Thoracic aorta (tissue), 2 donors: ENCODE results near the gene IL1RN. TPM values are rescaled to one million over a fixed set of nuclear protein-coding genes. Genes with fewer than 3 reads are reported as not detected.

Experiments used
- ATAC-seq: fragments of 150-250 bp; one replicate; pipeline ENCODE4 v1.8.0; 2017; ENCODE audit warnings: low read depth; ENCODE audit not compliant: insufficient number of reproducible peaks, low FRiP score
- DNase-seq: peaks from one replicate; pipeline ENCODE4 v3.0.0-alpha.2; 2020; ENCODE audit warnings: low spot score
- H3K27ac ChIP-seq, 2 donors: fragments of 200-600 bp; sonication (generic); 1 replicate in 1 of 2; 2 replicates in 1 of 2; pipeline ENCODE4 v1.5.1; 2016; ENCODE audit warnings: mild to moderate bottlenecking in 2 of 2, moderate library complexity in 2 of 2
- H3K27me3 ChIP-seq: fragments of 200-600 bp; sonication (generic); replicated peaks from 2 replicates; pipeline ENCODE4 v1.6.0; 2016; ENCODE audit warnings: mild to moderate bottlenecking; ENCODE audit not compliant: insufficient read depth
- H3K36me3 ChIP-seq: fragments of 200-600 bp; sonication (generic); one replicate; pipeline ENCODE4 v1.5.1; 2016
- H3K4me1 ChIP-seq, 2 donors: fragments of 200-600 bp; sonication (generic); 1 replicate in 1 of 2; 2 replicates in 1 of 2; pipeline versions ENCODE4 v1.5.1 to v1.6.0; 2016; ENCODE audit warnings: low read depth in 2 of 2, mild to moderate bottlenecking in 1 of 2; ENCODE audit not compliant: control insufficient read depth in 1 of 2
- H3K4me3 ChIP-seq: fragments of 200-600 bp; sonication (generic); 2 replicates; pipeline ENCODE4 v1.5.1; 2016; ENCODE audit warnings: mild to moderate bottlenecking
- H3K9me3 ChIP-seq: fragments of 200-600 bp; sonication (generic); 2 replicates; pipeline ENCODE4 v1.5.1; 2016
- CTCF ChIP-seq: fragments of 200-600 bp; sonication (generic); IDR thresholded peaks from one replicate; pipeline ENCODE4 v1.5.1; 2019; ENCODE audit warnings: antibody characterized with exemption
- total RNA-seq, 2 donors: library from RNA; depleted of rRNA; stranded (reverse); fragments of >200 nt; gene quantifications; one replicate each; pipeline versions ENCODE4 v1.1.0 to v1.2.3, GENCODE V29; 2016

The IL1RN gene
- total RNA-seq, 2 donors from 2014 or later: 1.6 to 8.6 TPM

GRCh38 chr2:113131352-113132185, 4.2 kb downstream of the IL1RN start:
- no peak for ATAC-seq
- no peaks in the 10 kb centered on the region for H3K27me3 ChIP-seq
- H3K4me3 ChIP-seq: no peak overlapping the region
- no peak for DNase-seq
- no peaks in the 10 kb centered on the region for H3K9me3 ChIP-seq
- no peak for TF ChIP-seq CTCF
- no peaks in the 10 kb centered on the region for H3K4me1 ChIP-seq
- H3K27ac ChIP-seq: no peak overlapping the region
- no peaks in the 10 kb centered on the region for H3K36me3 ChIP-seq

- H3K4me1 ChIP-seq: no peaks in the 10 kb centered on the region
- no peak for ATAC-seq
- no peaks in the 10 kb centered on the region for H3K9me3 ChIP-seq
- H3K27ac ChIP-seq: no peak overlapping the region
- DNase-seq: no peak
- H3K36me3 ChIP-seq: no peaks in the 10 kb centered on the region
- no peak for TF ChIP-seq CTCF
- no peak overlapping the region for H3K4me3 ChIP-seq
- no peaks in the 10 kb centered on the region for H3K27me3 ChIP-seq
Observed at GRCh38 chr2:113132414-113133021, 5.1 kb downstream of the IL1RN start.

- Histone ChIP-seq H3K36me3 (no peaks in the 10 kb centered on the region), H3K27me3 (no peaks in the 10 kb centered on the region), H3K4me1 (no peaks in the 10 kb centered on the region), H3K27ac (no peak overlapping the region), H3K9me3 (no peaks in the 10 kb centered on the region), H3K4me3 (no peak overlapping the region)
- ATAC-seq (no peak), DNase-seq (no peak)
- TF ChIP-seq CTCF: no peak
Observed at GRCh38 chr2:113133704-113134598, 6.6 kb downstream of the IL1RN start.

GRCh38 chr2:113134717-113135116, 7.3 kb downstream of the IL1RN start:
- ATAC-seq: no peak
- Histone ChIP-seq H3K9me3 (no peaks in the 10 kb centered on the region), H3K4me3 (no peak overlapping the region), H3K4me1 (no peaks in the 10 kb centered on the region), H3K27ac (no peak overlapping the region), H3K27me3 (no peaks in the 10 kb centered on the region), H3K36me3 (no peaks in the 10 kb centered on the region)
- TF ChIP-seq CTCF: no peak
- DNase-seq: no peak

- H3K27me3 ChIP-seq: no peaks in the 10 kb centered on the region
- H3K4me1 ChIP-seq: no peaks in the 10 kb centered on the region
- H3K4me3 ChIP-seq: no peak overlapping the region
- no peaks in the 10 kb centered on the region for H3K36me3 ChIP-seq
- H3K27ac ChIP-seq: no peak overlapping the region
- no peak for DNase-seq
- no peaks in the 10 kb centered on the region for H3K9me3 ChIP-seq
- no peak for ATAC-seq
- no peak for TF ChIP-seq CTCF
Observed at GRCh38 chr2:113135317-113135716, 7.9 kb downstream of the IL1RN start.
